Measurements from ENCODE around the gene TTLL7. TPM values are rescaled to one million over a fixed set of nuclear protein-coding genes. Genes with fewer than 3 reads are reported as not detected.

Gene TTLL7
- total and polyA plus RNA-seq, 9 of the 15 experiments (the other 6 are each of a cell fraction or from before 2014, with no cell fraction given): 0.63 to 2.6 (median 1.7) TPM

DNA sequence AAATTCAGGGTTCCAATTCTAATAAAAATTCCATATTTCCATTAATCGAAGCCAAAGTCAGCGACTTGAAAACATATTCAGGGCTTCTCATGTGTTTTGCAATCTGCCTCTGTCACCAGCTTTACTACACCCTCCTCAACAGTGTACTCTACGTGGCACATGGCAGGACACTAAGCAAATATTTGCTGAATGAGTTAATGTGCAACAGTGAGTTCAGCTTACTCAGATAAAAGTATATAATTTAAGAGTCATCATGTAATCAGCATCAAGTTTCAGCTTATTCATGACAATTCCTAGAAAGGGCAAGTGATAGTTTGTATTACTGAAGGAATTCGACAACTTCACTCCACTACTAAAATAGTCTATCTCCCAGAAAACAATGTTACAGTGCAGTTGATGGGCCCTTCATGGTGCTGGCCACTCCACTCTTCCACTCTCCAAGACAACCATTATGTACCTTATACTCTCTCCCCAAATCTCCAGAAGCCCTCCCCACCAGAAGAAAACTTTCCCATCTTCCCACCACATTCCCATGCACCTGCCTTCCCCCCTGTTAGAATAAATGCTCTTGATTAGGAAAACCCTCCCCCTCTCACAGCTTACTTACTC lies 97.3 kb downstream of the TTLL7 start (continued):
- peak; percentile 46; the same call in 1 of the 2 replicates for TF ChIP-seq MGA (IDR thresholded peaks at IDR 0.05)
- TF ChIP-seq CEBPB (tag; IDR thresholded peaks at IDR 0.05): peak; percentile 83
- TF ChIP-seq GABPA (tag; conservative IDR thresholded peaks at IDR 0.05; ENCODE audit: low read depth): no peak
- TF ChIP-seq TRIM24 (IDR thresholded peaks at IDR 0.05): peak in 1 of 2 experiments; percentile 27; a peak in 1 of 4 replicates
- TF ChIP-seq RBM34 (IDR thresholded peaks at IDR 0.05; ENCODE audit: borderline replicate concordance, insufficient read depth, low read length): no peak
- TF ChIP-seq, protein P1, sequence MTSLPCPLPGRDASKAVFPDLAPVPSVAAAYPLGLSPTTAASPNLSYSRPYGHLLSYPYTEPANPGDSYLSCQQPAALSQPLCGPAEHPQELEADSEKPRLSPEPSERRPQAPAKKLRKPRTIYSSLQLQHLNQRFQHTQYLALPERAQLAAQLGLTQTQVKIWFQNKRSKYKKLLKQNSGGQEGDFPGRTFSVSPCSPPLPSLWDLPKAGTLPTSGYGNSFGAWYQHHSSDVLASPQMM (CRISPR knock-in tag; IDR thresholded peaks at IDR 0.05): no peak
- TF ChIP-seq, protein P2, sequence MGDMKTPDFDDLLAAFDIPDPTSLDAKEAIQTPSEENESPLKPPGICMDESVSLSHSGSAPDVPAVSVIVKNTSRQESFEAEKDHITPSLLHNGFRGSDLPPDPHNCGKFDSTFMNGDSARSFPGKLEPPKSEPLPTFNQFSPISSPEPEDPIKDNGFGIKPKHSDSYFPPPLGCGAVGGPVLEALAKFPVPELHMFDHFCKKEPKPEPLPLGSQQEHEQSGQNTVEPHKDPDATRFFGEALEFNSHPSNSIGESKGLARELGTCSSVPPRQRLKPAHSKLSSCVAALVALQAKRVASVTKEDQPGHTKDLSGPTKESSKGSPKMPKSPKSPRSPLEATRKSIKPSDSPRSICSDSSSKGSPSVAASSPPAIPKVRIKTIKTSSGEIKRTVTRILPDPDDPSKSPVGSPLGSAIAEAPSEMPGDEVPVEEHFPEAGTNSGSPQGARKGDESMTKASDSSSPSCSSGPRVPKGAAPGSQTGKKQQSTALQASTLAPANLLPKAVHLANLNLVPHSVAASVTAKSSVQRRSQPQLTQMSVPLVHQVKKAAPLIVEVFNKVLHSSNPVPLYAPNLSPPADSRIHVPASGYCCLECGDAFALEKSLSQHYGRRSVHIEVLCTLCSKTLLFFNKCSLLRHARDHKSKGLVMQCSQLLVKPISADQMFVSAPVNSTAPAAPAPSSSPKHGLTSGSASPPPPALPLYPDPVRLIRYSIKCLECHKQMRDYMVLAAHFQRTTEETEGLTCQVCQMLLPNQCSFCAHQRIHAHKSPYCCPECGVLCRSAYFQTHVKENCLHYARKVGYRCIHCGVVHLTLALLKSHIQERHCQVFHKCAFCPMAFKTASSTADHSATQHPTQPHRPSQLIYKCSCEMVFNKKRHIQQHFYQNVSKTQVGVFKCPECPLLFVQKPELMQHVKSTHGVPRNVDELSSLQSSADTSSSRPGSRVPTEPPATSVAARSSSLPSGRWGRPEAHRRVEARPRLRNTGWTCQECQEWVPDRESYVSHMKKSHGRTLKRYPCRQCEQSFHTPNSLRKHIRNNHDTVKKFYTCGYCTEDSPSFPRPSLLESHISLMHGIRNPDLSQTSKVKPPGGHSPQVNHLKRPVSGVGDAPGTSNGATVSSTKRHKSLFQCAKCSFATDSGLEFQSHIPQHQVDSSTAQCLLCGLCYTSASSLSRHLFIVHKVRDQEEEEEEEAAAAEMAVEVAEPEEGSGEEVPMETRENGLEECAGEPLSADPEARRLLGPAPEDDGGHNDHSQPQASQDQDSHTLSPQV (IDR thresholded peaks at IDR 0.05): 0 out of 2 replicates have a peak, but pooled peaks have one; percentile 20
- peak; percentile 25; the same call in 1 of the 2 replicates for TF ChIP-seq EP400 (IDR thresholded peaks at IDR 0.05)
- no peak for TF ChIP-seq YBX1 (IDR thresholded peaks at IDR 0.05)
- no peak for TF ChIP-seq DIDO1 (tag; IDR thresholded peaks at IDR 0.05; ENCODE audit: low read depth)
- TF ChIP-seq ETS2 (tag; IDR thresholded peaks at IDR 0.05; ENCODE audit: borderline replicate concordance, poor library complexity, severe bottlenecking): no peak
- TF ChIP-seq HDAC8 (tag; IDR thresholded peaks at IDR 0.05): no peak
